ENCODE results near the gene REV1. TPM values are rescaled to one million over a fixed set of nuclear protein-coding genes. Genes with fewer than 3 reads are reported as not detected.

The REV1 gene
- total and polyA plus RNA-seq, 11 donors = 14.7 to 76.1 (median 32.2) TPM

- Histone ChIP-seq H3K27me3 (no peaks in the 10 kb centered on the region), H3K27ac (peak overlapping the region in 9 of 12 donors; percentile 64 to 85 (median 75)), H3K4me1 (peaks cover 0 to 52% (median 14%) of the 10 kb centered on the region in 12 donors), H3K9me3 (no peaks in the 10 kb centered on the region), H3K4me3 (no peak overlapping the region), H3K36me3 (peaks cover 0 to 100% (median 96%) of the 10 kb centered on the region in 9 donors)
- intact Hi-C loops (cut with DNase I) = loop anchor here in 2 of 10 donors (5.0 kb wide), 1 partner anchor 62 kb away; the partner anchor contains the start of genes EIF5B (in 2 of the 2) and TXNDC9 (in 2 of the 2)
- TF ChIP-seq CTCF (IDR thresholded peaks at IDR 0.05) = no peak
- TF ChIP-seq POLR2A (IDR thresholded peaks at IDR 0.05) = no peak
- ATAC-seq (no peak), DNase-seq (no peak)
- WGBS, 4 donors = 89 to 94% (median 92%) methylated on average over 2 of the region's 2 CpGs
Observed at GRCh38 chr2:99399795-99400194, 90.0 kb downstream of the REV1 start.

- no peak for ATAC-seq
- no peaks in the 10 kb centered on the region for H3K27me3 ChIP-seq
- TF ChIP-seq CTCF (IDR thresholded peaks at IDR 0.05) = no peak
- no peak for TF ChIP-seq POLR2A (IDR thresholded peaks at IDR 0.05)
- intact Hi-C loops (cut with DNase I) = no loop called here
- no peak for DNase-seq
- peak overlapping the region; percentile 10 to 85 (median 72) for H3K27ac ChIP-seq
- WGBS, 4 donors = 67 to 80% (median 77%) methylated on average over 5 of the region's 5 CpGs
- H3K9me3 ChIP-seq = no peaks in the 10 kb centered on the region
- no peak overlapping the region for H3K4me3 ChIP-seq
- peaks cover 2 to 100% (median 97%) of the 10 kb centered on the region in 9 donors for H3K36me3 ChIP-seq
- H3K4me1 ChIP-seq = peaks cover 0 to 46% (median 14%) of the 10 kb centered on the region in 12 donors
Observed at GRCh38 chr2:99399063-99399462, 90.8 kb downstream of the REV1 start.

- intact Hi-C loops (cut with DNase I) = no loop called here
- H3K36me3 ChIP-seq = peaks cover 2 to 100% (median 97%) of the 10 kb centered on the region in 9 donors
Observed at GRCh38 chr2:99398303-99398702, 91.5 kb downstream of the REV1 start.

More at GRCh38 chr2:99398303-99398702, 91.5 kb downstream of the REV1 start:
- WGBS, 4 donors = 64 to 75% (median 70%) methylated on average over 5 of the region's 5 CpGs
- no peak for TF ChIP-seq POLR2A (IDR thresholded peaks at IDR 0.05)
- no peak for TF ChIP-seq CTCF (IDR thresholded peaks at IDR 0.05)
- H3K9me3 ChIP-seq = no peaks in the 10 kb centered on the region
- H3K4me1 ChIP-seq = peaks cover 0 to 43% (median 12%) of the 10 kb centered on the region in 12 donors
- no peak overlapping the region for H3K4me3 ChIP-seq
- H3K27ac ChIP-seq = peak overlapping the region; percentile 20 to 85 (median 72)
- H3K27me3 ChIP-seq = no peaks in the 10 kb centered on the region
- DNase-seq (peak in 3 of 5 donors; percentile 19 to 40 (median 31)), ATAC-seq (peak; percentile 80 to 82 (median 80))
